GM20431 (cell line): Measurements from ENCODE around the gene ADM5.

ENCODE experiments used
- in situ Hi-C: fragments of 300-500 bp; cut with MseI, MboI; formaldehyde crosslinking; loops from one replicate; pipeline ENCODE4 v1.15.0; 2020; ENCODE audit warnings: low sequenced_read_pairs; ENCODE audit not compliant: unreplicated experiment

Gene ADM5

DNA sequence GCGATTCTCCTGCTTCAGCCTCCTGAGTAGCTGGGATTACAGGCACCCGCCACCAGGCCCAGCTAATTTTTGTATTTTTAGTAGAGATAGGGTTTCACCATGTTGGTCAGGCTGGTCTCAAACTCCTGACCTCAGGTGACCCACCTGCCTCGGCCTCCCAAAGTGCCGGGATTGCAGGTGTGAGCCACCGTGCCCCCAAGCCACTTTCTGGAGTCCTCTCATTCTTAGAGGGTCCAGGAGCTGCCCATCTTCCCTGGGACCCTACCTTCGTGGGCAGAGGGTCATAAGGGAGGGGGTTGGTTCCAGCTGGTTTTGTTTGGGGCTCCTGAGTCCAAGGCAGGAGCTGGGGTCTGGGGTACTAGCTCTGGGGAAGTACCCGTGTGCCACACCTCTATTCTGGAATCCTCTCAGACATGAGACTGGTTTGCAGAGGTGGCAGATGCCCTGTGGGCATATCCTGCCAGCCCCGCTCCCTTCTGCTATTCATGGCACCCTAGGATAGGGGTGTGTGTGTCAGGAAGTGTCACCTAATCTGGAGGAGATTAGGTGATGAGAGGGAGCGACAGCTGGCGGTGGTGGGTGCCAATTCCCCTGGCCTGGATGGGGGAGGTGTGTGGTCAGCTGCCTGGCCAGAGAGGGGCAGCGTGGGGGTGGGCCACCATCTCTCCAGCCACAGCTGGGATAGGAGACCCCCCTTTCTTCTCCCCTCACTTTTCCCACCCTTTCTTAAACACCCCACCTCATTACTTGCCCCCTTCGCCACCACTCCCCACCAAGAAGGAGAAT is 10.2 kb upstream of the ADM5 start:
- in situ Hi-C loops, result no loop called here

DNA sequence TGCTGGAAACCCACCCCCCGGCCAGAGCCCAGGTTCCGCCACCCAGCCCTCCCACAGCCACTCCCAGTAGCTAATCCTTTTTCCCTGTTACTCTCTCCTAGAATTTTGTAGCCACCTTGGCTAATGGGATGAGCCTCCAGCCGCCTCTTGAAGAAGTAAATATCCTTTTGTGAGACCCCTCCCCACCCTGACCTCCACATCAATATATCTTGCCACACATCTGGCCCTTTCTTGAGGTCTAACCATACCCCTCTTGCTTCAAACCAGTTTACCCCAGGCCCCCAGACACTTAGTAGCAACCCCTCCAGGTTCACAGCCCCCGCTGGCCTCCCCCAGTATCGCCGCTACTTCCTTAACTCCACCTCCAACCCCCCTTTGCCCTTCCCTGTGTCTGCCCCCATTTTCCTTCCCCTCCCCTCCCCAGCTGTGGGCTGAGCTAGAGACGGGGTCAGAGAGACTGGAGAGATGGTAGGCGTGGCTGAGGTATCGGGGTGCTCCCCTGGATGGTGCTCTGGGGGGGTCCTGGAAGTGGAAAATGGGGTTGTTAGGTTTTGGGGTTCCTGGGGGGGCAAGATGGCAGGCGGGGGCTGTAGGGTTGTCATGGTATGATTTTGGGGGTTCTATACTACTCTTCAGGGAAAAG is 9.5 kb upstream of the ADM5 start:
- in situ Hi-C loops, result no loop called here

DNA sequence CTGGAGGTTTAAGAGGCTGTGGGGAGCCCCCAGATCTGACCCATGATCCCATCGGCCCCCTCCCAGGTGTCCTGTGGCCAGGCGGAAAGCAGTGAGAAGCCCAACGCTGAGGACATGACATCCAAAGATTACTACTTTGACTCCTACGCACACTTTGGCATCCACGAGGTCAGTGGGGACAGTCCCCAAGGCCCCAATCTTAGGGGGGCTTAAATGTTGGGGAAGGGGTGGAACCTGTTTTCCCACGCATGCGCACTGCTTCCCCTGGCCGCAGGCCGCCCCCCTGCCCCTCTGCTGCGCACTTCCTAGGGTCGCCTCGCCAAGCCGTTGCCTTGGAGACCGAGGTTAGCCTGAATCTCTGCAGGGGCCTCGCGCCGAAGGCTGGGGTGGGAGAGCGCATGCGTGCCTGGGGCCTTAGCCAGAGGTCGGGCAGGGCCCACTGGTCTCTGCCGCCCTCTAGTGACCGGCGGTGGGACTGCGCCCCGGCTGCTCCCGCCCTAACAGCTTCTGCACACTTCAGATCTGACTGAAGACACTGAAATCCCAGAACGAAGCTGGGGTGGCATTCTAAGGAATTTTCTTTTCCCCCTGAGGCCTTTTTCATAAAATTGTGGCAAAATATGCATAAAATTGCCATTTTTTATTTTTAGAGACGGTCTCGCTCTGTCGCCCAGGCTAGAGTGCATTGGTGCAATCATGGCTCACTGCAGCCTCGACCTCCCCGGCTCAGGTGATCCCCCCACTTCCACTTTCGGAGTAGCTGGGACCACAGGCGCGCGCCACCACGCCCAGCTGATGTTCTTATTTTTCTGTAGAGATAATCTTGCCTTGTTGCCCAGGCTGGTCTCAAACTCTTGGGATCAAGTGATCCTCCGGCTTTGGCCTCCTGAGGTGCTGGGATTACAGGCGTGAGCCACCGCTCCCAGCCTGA is 8.7 kb upstream of the ADM5 start:
- in situ Hi-C loops, result no loop called here

- in situ Hi-C loops, result no loop called here
Measured at GRCh38 chr19:49681830-49682229, 7.6 kb upstream of the ADM5 start.

GRCh38 chr19:49682274-49682673 is 7.1 kb upstream of the ADM5 start:
- in situ Hi-C loops, result no loop called here

GRCh38 chr19:49683814-49684250 is 5.6 kb upstream of the ADM5 start:
- in situ Hi-C loops, result no loop called here

- in situ Hi-C loops, result no loop called here
Measured at GRCh38 chr19:49684251-49684982, 5.0 kb upstream of the ADM5 start.

- in situ Hi-C loops, result no loop called here
Measured at GRCh38 chr19:49684983-49685553, 4.3 kb upstream of the ADM5 start.

DNA sequence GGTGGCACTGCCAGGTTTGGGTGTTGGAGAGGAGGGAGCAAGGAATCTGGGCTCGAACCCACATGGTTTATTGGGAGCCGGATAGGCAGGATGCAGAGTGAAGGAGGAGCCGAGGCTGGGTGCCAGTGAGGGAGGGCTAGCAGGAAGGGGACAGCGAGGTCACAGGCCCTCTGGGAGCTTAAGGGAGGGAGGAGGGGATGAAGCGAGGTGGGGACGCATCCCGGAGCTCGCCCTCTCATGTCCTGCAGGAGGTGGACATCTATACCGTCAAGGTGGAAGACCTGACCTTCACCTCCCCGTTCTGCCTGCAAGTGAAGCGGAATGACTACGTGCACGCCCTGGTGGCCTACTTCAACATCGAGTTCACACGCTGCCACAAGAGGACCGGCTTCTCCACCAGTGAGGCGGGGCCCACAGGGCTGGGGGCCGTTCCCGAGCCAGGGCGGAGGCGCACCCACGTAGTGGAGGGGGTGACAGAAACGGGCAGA is 3.5 kb upstream of the ADM5 start:
- in situ Hi-C loops, result no loop called here

DNA sequence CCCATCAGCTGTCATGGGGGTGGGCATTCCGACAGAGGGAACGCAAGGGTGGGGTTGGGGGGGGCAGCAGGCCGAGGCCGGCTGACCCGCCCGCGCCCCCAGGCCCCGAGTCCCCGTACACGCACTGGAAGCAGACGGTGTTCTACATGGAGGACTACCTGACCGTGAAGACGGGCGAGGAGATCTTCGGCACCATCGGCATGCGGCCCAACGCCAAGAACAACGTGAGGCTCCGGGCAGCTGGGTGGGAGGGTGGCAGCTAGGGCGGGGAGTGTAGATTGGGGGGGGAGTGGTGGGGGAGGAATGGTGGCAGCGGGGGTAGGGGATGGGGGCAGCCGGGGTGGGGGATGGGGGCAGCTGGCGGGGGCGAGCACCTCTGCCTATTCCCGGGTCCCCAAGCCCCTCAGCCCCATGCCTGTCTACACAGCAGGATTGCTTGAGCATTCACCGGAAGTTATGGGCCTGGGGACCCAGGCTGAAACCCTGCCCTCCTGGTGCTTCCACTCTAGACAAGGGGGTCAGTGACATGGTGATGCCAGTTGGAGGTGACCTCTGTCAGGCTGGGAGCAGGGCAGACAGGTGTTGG is 2.8 kb upstream of the ADM5 start:
- in situ Hi-C loops, result no loop called here

DNA sequence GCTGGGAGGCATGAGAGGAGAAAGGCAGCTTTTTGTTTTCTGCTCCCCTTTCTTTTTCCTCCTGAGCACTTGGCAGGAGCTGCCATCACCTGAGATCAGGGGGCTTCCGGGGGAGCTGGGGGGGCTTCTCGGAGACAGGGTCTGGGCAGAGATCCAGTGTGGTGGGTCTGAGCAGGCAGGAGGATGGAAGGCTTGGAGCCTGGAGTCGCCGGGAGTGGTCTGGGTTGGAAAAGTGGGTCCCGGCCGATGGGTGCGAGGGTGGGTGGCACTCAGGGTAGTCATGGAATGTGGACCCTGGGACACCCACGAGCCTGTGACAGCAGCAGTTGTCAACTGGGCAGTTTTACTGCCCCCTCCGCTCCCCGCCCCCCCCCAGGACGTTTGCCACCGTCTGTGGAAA is 2.2 kb upstream of the ADM5 start:
- in situ Hi-C loops, result no loop called here

DNA sequence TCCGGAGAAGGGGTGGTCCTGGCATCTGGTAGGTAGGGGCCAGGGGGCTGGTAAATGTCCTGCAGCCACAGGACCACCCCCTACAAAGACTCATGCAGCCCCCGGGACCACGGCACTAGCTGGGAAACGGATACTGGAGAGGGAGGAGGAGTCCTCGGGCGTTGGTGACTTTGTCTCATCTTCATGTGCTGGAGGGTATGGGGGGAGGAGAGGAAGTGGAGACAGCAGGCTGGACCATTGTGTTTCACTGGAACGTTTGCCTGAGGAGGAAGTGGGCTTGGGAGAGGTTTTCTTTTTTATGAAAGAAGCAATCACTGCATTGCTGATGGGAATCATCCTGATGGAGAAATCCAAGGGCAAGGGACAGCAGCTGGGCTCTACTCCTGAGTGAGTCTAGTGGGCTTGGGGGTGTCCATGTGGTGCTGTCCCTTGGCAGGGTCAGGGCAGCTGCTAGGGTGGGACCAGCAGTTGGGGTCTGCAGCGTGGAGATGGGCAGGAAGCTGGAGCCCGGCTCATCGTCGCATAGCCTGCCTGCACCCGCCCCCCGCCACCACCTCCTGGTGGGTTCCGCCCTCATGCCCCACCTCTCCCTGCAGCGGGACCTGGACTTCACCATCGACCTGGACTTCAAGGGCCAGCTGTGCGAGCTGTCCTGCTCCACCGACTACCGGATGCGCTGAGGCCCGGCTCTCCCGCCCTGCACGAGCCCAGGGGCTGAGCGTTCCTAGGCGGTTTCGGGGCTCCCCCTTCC is 1.7 kb upstream of the ADM5 start:
- in situ Hi-C loops, result no loop called here

DNA sequence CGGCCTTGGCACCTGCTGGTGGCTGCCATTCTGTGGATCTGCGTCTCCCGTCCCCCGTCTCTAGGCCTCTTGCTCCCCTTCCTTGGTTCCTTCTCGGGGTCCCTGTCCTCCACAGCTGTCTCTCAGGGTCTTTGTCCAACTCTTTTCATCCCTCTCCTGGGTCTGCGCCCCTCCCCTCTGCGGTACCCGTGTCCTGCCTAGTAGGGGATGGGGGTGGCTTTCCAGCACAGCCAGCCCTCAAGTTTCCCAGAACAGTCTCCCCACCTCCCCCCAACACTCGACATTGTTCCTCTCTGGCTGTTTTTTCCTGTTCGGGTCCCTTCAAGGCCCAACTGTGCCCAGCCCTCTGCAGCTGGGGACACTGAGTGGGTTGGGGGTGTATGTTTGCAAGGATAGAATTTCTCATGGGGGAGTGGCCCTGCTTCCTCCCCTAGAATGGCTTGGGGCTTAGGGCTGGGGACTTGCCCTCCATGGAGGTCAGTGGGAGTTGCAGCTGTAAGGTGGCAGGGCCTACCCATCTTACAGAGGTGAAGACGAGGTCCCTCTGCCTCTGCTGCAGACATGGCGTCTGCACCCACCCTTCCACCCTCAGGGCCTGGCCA is 762 bp upstream of the ADM5 start:
- in situ Hi-C loops, result no loop called here

- in situ Hi-C loops, result no loop called here
Measured at GRCh38 chr19:49690079-49690655, 773 bp downstream of the ADM5 start.

DNA sequence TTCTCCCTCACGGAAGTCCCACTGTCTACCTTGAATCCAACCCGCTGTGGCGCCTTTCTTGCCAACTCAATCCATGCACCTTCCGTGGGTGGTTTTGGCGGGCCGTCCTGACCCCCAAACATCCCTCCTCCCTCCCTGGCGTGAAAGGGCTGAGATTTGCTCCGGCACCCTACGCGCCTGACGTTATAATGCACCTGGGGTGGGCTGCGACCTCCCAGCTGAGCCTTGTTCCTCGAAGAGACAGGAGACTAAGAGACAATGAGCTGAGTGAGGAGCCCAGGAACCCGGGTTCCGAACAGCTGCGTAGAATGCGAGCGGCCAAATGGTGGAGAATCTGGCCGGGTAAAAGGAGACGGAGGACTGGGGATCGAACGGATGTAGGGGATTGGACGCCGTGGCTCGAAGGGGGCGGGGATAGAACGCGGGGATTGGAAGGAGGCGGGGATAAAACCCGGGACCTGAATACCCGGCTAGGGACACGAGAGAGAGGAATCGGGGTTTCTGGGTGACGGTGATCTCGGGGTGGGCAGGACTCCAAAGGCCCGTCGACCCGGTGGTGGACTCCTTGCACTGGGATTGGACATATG is 1.4 kb downstream of the ADM5 start, which contains the start of gene CPT1C:
Gene CPT1C (plus strand): TSS at position 461 of the 587 bp plus-strand sequence. CDS start 1,137 bp downstream, outside the sequence.
- in situ Hi-C loops, result no loop called here

DNA sequence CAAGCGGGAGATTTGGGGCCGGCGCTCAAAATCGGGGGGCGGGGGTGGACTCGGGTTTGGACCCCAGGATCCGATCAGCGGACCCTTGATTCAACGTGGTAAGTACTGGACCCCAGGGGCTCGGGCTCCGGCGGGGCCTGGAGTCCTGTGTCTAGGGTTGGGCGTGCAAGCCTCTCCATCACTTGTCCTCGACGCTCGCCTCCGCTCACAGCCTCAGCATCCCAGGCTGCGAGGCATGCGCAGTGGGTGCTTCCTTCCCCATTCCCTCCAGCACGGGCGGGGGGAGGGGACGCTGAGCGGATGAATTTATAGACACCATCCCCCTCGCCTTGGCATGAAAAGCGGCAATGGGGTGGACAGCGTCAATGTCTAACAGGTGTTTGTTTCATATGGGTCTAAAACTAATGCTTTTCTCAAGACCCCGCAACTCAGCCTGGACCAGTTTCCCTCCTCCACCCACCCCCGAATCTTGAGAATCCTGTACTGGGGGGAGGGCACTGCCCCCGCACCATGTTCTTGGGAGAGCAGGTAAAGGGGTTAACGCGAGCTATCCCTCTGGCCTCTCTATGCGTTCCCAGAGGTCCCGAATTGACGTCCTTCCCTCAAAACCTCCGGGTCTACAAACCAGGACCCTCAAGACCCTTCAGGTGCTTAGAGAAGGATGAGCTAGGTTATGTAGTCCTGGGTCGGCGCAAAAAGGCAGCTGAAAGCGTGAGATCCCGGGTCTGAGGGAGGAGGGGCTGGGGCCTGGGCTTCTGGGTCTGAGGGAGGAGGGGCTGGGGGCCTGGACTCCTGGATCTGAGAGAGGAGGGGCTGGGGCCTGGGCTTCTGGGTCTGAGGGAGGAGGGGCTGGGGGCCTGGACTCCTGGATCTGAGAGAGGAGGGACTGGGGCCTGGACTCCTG is 2.1 kb downstream of the ADM5 start:
- in situ Hi-C loops, result no loop called here
